Measurements from ENCODE around the gene RAI14.

The RAI14 gene

DNA sequence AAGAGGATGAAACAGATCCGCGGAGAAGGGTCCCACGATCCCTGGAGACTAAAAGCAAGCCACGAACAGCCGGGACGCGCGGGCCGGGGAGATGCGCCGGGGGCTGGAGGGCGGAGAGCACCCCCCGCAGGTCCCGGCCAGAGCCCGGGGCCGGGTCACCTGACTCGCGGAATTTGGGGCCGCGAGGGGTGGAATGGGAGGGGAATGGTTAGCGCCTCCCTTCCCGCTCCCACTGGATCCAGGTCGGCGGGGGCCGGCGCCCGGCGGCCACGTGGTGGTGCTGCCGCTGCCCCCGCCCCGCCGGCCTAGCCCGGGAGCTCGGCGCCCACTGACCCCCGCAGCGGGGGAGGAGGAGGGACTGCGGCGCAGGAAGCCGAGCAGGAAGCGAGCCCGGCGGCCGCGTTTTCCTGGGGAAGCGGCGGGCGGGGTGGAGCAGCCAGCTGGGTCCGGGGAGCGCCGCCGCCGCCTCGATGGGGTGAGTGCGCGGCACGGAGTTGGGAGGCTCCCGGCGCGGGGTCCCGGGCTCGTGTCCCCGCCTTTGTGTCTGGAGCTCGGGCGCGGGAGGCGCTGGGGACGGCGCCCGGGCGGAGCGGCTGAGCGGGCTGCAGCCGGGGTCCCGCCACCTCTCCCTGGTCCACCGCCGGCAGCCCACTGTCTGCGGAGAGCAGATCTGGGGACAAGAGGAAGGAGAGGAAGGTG lies at the start of gene RAI14:
Gene RAI14 (plus strand): TSS at position 328 of the 699 bp plus-strand sequence. CDS start 30,592 bp downstream, outside the sequence.
- DNase-seq = peak; percentile 46 to 54

DNA sequence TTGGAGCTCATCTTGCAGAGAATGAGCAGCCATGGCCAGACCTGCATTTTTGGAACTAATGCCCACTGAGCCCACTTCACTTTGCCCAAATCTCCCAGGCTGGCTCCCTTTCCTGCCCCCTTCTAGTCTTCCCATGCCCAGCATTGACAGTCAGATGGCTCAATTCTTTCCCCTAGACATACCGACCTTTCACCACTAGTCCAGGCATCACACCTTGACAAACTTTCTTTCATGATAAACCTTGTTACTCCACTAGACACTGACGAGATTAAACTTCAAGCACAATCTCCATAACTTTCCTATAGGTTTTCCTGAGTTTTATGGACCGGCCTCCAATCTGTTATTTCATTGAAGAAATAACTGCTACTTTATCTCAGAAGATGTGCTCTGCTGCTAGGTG lies 47.8 kb upstream of the RAI14 start:
- no peak for DNase-seq

DNA sequence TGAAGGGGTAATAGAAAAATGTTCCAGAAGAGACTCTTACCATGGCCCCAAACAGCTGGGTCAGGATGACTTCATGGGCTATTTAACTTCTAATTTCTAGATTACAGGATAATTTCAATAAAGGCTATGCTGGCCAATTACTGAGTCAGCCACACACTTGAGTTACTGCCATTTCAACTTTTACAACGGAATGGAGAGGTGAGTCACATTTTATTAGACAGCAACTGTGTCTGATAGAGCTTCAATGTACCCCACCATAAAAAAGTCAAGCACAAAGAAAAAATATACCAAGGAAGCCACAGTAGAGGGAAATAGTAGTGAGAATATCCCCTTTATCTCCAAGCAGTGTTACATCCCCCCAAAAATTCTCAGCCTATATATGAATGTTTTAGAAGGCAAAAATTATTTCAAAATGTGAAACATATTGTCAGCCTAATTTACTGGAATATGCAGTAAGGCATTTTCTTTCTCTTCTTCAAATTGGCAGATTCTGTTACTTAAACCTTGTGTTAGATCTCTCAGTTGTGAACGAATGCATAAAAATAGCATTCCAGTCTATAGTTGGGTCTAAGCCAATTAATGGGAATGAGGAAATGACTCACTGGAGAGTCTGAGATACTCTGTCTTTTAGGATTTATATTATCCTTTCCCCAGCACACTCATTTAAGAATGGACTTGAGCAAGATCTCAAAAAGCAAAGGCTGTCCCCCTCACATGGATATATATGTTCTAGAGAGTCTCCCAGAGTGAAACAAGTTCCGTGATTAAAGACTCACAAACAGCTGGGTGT lies 47.1 kb upstream of the RAI14 start:
- no peak for DNase-seq

DNA sequence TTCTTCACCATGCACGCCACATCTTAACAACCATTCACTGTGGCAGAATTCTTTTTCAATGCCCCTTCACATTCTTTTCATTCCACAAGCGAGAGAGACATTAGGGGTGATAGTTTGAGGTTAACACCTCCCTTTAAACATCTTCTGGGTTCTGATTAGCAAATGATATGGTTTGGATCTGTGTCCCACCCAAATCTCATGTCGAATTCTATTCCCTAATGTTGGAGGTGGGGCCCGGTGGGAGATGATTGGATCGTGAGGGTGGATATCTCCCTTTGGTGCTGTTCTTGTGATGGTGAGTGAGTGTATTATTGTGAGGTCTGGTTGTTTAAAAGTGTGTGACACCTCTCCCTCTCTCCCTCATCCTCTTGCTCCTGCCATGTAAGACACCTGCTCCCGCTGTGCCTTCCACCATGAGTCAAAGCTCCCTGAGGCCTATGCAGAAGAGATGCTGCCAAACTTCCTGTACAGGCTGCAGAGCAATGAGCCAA lies 46.1 kb upstream of the RAI14 start:
- DNase-seq = no peak

DNA sequence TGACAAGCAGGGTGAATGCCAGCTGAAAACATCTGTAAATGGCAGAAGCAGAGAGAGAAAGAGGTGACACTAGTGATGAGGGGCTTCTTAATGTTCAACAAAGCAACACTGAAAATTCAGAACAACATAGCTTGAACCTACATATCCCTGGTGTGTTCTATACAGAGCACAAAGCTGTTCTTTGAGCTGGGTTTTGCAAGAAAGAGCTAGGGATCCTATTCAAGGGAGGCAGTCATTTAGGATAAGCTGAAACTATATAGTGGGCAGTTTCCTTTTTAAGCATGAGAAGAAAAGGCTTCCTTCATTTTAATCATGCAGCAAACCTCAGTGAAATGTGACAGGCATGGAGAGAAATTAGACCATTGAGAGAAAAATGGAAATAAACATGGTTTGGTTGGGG lies 45.6 kb upstream of the RAI14 start:
- no peak for DNase-seq

DNA sequence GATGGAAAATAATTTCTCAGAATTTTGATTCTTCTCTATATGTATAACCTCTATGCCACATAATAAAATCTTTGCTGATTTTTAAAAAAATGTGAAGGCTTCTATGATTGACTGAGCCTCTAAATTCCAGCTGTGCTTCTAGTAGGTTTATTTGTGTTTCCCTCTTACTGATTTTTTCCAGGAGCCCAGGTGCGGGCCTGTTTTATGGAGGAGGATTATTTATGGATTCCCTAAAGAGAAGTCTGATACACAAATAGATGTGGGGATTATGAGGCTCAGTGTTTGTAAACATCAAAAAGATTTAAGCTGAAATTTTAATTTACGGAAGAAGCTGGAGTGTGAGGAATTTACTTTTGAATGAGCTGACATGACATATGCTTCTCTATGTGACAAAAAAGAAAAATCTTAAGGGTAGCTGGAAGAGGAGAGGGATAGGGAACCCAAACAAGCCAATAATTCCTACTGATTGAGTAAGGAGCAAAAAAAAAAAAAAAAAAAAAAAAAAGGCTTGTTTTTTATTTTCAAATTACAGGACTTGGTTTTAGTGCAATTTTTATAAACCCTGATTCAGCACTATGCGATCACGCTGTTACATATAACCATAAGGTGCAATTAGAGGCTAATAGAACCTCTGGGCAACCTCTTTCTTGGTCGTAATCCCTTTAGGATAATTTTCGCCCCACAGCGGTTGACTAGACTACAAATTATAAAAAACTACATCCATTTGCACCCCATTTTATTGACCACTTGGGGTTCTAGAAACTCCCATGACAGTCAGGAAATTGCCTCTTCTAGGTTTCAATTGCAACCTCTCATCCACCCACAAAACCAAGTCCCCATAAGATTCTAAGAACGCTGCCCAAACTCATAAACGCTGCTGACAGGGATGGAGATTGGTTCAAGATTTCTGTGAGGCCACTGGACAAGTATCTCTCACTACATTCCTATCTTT lies 44.4 kb upstream of the RAI14 start:
- no peak for DNase-seq

DNA sequence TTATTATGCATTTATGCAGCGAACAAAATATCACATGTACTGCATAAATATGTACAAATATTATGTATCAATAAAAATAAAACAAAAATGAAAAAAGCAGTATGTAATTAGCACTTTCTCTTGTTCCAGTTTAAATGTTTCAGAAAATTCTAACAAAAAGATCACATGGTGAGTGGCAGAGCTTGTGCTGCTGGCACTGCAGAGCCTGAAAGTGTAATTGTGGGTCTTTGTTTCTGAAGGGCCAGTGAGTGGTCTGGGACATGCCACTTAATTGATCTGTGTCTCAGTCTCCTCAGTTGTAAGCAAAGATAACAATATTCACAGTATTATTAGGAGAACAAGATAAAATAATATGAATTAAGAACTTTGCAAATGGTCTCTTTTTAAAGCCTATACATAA lies 39.5 kb upstream of the RAI14 start:
- no peak for DNase-seq

DNA sequence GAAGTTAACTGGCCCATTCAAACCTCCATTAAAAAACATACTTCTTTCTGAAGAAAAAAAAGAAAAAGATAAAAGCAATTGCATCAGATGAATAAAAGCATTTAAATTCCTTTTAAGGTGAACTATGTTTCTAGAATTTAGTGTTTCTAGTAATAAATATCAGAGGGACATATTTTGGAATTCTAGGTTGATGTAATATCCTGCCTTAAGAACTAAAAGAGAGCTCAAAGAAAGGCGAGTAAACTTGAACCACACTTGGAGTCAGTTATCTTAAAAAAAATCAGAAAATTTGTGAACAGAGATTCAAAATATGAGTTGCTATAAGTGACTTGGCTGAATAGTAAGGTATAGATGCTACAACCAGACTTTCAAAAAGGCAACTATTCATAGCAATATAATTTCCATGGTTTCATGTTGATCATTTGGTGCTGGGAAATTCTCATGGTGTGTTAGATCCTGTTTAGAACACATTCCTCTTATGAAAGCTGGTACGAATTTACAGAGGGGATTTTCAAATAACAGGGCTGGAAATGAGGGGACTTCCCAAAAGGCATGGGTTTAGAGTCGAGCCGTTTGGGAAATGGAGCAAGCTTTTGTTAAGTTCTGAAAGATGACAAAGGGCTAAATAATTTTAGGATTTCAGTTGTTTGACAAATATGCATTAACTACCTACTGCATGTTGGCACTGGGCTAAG lies 37.6 kb upstream of the RAI14 start:
- DNase-seq = no peak

DNA sequence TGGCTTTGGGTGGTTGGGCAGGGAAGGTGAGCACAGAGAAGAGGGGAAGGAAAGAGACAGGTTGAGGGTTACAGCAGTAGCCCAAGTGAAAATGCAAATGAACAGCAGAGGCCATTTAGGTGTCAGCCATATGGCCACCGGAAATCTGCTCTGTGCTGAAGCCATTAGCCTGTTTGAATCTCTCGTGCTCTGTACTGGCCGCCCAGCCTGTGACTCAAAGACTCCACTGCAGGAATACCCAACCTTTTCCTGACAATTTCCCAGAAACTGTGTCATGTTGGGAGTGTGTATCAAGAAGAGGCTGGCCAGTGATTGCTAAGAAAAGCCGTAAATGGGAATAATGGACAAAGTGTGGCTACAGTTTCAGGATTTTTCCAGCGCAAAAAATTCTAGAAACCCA lies 35.9 kb upstream of the RAI14 start:
- DNase-seq = no peak

DNA sequence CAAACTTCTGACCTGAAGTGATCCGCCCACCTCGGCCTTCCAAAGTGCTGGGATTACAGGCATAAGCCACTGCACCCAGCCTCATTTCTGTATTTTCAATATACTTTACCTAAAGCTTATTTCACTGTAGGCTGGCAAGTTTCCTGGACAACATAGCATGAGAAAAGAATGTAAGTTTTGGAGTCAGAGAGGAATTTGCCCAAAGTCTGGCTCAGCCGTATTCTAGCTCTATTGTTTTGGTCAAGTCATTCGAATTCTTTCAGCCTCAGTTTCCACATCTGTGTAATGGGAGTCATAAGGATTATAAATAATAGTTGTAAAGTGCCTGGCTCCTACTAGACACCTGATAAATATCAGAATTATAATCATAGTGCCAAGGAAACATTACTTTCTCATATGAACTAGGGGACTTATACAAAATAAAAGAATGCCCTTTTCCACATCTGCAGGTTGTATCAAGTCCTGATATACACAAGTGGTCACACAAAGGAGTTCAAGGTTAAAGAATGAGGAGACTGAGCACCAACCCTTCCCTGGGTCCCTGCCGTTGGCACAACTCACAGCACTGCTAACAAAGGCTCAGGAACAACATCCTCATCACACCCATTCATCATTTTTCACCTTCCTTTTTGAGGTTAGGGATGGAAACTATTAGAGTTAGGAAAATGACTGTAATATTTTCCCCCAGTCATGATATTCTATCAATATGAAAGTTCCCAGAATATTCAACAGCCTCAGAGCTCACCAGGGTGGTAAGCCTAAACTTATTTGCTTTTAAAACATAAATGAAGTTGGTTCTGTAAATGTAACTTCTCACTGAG lies 34.6 kb upstream of the RAI14 start:
- DNase-seq = no peak

DNA sequence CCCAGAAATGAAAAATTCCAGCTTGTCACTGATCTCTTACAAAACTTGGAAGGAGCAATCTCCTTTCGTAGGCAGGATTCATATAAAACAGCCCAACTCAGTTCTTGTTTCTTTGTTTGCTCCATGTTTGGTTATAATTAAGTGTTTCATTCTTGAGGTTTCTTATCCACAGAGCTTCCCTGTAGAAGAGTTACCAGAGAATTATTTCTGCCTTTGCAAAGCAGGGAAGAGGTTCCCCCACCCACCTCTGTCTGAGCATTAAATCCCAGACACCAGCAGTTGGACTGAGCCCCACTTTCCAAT lies 34.1 kb upstream of the RAI14 start:
- DNase-seq = no peak

DNA sequence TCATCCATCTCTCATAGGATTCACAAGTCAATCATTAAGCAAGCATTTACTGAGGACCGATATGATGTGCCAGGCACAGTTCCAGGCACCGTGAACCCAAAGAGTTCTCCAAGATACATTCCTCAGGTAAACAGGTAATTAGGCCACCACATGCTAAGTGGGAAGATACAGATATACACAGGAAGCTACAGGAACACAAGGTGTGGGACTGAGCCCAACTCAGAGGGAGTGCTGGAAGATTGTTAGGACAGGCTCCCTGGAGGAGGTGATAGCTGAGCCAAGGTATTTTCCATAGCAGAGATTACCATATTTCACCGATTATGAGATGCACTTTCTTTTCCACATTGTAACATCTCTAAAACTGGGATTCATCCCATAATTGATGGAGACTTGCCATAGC lies 31.4 kb upstream of the RAI14 start:
- DNase-seq = no peak

DNA sequence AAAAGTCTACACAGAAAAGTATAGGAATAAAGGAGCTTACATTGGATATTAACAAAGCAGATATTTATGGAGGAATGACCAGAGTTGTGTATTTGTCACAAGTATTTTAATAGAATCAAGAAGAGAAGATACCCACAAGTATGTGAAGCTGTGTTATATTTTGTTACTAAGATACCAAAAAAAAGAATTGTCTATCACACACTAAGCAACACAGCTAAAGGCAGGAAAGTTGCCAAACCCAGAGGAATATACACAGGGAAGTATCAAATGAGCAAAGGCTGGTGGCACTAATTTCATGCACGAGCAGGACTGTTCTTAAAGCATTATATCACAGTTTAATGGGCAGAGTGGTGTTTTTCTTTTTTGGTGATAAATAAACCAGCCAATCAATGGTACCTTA lies 30.9 kb upstream of the RAI14 start:
- DNase-seq = no peak

DNA sequence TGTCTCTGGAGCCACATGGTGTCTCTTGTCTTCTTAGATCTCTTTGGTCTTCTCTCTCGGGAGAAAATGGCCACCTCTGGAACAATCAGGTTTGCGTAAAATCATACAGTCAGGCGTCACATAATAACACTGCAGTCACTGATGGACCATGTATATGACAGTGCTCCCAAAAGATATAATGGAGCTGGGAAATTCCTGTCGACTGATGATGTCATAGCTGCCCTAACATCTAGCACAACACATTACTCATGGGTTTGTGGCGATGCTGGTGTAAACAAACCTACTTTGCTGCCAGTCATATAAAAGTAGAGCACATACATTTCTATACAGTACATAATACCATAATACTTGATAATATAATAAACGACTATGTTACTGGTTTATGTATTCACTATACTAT lies 30.1 kb upstream of the RAI14 start:
- DNase-seq = no peak

DNA sequence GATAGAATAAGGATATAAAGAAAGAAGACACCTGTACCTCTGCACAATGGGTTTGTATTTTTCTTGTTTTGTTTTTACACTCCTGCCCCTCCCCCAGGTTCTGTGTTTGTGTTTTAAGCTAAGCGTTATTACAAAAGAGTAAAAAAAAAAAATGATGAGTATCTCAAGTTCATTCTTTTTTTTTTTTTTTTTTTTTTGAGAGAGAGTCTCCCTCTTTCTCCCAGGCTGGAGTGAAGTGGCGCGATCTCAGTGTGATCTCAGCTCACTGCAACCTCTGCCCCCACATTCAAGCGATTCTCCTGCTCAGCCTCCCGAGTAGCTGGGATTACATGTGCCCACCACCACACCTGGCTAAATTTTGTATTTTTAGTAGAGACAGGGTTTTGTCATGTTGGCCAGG lies 29.4 kb upstream of the RAI14 start:
- no peak for DNase-seq

DNA sequence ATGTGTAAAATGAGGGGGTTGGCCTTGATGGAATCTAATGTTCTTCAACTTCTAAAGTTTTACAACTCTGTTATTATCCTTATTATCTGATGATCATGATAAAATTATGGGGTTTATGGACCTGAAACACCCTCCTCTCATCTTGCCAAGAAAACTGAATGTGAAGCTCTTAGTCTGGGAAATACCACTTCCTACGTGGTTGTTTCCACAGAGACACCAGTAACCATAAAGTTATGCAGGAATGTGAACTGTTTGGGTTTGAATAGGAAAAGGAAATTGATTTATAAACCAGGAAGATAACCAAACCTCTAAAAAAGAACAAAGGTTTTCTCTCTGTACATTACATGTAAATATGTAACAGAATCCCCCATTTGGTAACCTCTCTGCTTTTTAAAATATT lies 28.3 kb upstream of the RAI14 start:
- no peak for DNase-seq

DNA sequence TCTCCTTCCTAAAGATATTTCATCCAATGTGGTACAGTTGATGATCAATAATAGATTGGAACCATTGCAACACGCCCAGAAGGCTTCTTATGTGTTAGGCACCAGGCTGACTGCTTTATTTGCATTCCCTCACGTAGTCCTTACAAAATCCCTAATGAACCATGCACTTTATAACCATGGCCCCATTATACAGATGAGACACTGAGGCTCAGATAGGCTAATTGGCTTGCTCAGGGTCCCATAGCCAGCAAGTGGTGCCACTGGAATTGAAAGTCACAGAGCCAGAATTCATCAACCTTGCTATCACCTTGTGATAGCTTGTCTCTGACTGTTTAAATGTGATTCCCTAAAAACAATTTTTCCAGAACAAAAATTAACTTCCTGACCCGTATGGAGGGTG lies 27.8 kb upstream of the RAI14 start:
- DNase-seq = no peak

DNA sequence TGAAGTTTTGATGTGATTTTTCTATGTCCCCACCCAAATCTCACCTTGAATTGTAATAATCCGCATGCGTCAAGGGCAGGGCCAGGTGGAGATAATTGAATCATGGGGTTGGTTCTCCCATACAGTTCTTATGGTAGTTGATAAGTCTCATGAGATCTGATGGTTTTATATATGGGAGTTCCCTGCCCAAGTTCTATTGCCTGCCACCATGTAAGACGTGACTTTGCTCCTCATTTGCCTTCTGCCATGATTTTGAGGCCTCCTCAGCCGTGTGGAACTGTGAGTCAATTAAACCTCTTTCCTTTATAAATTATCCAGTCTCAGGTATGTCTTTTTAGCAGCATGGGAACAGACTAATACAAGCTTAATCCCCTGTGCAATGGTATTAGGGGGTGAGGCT lies 25.5 kb upstream of the RAI14 start:
- no peak for DNase-seq

DNA sequence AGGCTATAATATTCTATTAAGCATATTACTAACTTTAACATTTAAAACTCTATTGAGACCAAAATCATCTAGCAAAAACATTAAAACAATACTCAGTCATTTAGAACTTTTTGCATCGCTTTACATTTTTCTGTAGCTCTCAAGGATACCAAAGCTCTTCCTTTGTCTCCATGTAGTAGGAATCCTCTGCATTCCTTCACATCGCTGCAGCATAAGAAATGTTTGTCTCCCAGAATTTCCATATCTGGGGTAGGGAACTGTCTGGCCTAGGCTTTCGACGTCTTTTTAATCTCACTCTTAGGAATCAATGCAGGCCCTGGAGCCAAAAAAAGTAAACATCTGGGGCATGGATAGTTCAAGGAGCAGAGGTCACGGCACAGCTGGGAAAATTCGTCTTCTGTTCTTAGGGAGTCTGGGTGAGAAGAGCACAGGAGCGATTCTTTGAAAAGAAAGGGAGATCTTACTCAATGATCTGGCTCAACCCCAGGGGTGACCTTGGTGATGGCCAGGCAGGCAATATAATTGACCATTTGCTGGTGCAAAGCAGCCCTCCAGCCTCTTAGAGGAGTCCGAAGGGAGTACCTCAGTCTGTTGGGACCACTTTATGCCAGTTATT lies 23.2 kb upstream of the RAI14 start:
- DNase-seq = no peak

DNA sequence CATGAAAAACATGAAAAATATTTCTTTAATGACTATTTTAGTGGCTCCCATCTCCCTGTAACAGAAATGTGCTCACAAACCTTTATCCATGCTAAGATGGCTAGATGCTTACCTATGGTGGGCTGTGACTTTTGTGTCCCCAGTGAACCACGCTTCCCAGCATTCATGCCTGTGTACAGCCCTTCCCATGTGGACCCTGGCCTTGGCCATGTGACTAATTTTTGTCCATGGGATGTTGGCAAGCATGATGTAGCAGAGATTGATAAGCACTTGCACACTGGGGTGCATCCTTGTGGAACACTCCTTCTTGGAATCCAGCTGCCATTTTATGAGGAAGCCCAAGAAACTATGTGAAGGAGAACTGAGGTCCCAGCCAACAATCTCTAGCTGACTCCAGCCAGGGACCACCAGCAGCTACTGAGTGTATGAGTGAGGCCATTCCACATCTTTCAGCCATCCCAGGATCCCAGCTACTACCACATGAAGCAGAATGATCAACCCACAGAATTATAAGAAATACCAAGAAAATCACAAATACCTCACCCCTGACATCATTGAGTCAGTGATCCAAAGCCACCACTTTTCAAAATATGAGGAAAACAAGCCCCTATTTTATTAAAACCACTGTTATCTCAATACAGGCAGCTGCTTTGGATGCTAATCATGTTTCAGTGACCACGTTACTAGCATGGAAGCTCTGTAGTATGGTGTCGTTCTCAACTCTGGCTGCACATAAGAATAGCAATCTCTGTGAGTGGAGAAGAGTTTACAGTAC lies 16.1 kb upstream of the RAI14 start:
- no peak for DNase-seq
